HG02571 (cell line): Measurements from ENCODE around the gene FBXO15.
A peak's percentile ranks its signal among the peaks of the same experiment; 100 is the strongest.

Experiments used
- ATAC-seq: cut with Tn5 transposase; IDR thresholded peaks from one replicate; pipeline ENCODE4 v1.9.1; 2021; ENCODE audit warnings: mild to moderate bottlenecking, moderate library complexity; ENCODE audit not compliant: unreplicated experiment

The FBXO15 gene

GRCh38 chr18:74064510-74064909, 83.1 kb downstream of the FBXO15 start:
- ATAC-seq = no peak

- ATAC-seq = no peak
These were observed 84.1 kb downstream of the FBXO15 start for GRCh38 chr18:74063557-74063956.

- no peak for ATAC-seq
These were observed 84.6 kb downstream of the FBXO15 start for GRCh38 chr18:74063023-74063422.

- no peak for ATAC-seq
These were observed 85.6 kb downstream of the FBXO15 start for GRCh38 chr18:74062037-74062436.

GRCh38 chr18:74060579-74060978, 87.1 kb downstream of the FBXO15 start:
- no peak for ATAC-seq

GRCh38 chr18:74050807-74051206, 96.8 kb downstream of the FBXO15 start:
- ATAC-seq = no peak

- ATAC-seq = peak; percentile 77
These were observed 106.9 kb downstream of the FBXO15 start for GRCh38 chr18:74040459-74041332.

- ATAC-seq = no peak
These were observed 107.6 kb downstream of the FBXO15 start for GRCh38 chr18:74040008-74040407.

GRCh38 chr18:74029161-74029560, 118.5 kb downstream of the FBXO15 start:
- no peak for ATAC-seq
